Measurements from ENCODE around the gene ACSL6. TPM values are rescaled to one million over a fixed set of nuclear protein-coding genes. Genes with fewer than 3 reads are reported as not detected.

Gene ACSL6
- total and polyA plus RNA-seq, 2 donors (not counting 1 experiment from before 2014, with no cell fraction given): 0.03 to 0.62 TPM

GRCh38 chr5:131916481-131916880 is 95.0 kb downstream of the ACSL6 start:
- intact Hi-C loops (cut with micrococcal nuclease): no loop called here
- H3K79me2 ChIP-seq (ENCODE audit: control insufficient read depth, insufficient read depth, low read length): no peaks in the 10 kb centered on the region
- Mint-ChIP-seq H3K9me3 (ENCODE audit: insufficient read depth) (peaks cover 2% of the 10 kb centered on the region), H3K4me3 (no peak overlapping the region), H3K4me1 (no peaks in the 10 kb centered on the region), H3K27ac (no peak overlapping the region), H3K27me3 (peaks cover 12% of the 10 kb centered on the region)
- no peak overlapping the region for H2AFZ ChIP-seq (ENCODE audit: insufficient read depth, low read depth, low read length, poor library complexity, severe bottlenecking)
- H3K4me1 ChIP-seq (ENCODE audit: control insufficient read depth in 2 of 2, insufficient read depth in 2 of 2, low read length in 2 of 2): no peaks in the 10 kb centered on the region
- no peaks in the 10 kb centered on the region for H4K20me1 ChIP-seq (ENCODE audit: control insufficient read depth, insufficient read depth, low read length, poor library complexity, severe bottlenecking)
- no peak overlapping the region for H3K4me3 ChIP-seq (ENCODE audit: control extremely low read depth in 1 of 5, extremely low read depth in 1 of 5, insufficient read depth in 1 of 5, low read depth in 2 of 5, low read length in 4 of 5)
- no peak overlapping the region for H3K4me2 ChIP-seq (replicated peaks; ENCODE audit: low read depth, low read length, poor library complexity, severe bottlenecking)
- no peak for TF ChIP-seq EZH2 (IDR thresholded peaks at IDR 0.05; ENCODE audit: borderline replicate concordance, insufficient read depth, low read depth, low read length, poor library complexity, severe bottlenecking)
- TF ChIP-seq, protein P1, sequence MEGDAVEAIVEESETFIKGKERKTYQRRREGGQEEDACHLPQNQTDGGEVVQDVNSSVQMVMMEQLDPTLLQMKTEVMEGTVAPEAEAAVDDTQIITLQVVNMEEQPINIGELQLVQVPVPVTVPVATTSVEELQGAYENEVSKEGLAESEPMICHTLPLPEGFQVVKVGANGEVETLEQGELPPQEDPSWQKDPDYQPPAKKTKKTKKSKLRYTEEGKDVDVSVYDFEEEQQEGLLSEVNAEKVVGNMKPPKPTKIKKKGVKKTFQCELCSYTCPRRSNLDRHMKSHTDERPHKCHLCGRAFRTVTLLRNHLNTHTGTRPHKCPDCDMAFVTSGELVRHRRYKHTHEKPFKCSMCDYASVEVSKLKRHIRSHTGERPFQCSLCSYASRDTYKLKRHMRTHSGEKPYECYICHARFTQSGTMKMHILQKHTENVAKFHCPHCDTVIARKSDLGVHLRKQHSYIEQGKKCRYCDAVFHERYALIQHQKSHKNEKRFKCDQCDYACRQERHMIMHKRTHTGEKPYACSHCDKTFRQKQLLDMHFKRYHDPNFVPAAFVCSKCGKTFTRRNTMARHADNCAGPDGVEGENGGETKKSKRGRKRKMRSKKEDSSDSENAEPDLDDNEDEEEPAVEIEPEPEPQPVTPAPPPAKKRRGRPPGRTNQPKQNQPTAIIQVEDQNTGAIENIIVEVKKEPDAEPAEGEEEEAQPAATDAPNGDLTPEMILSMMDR (IDR thresholded peaks at IDR 0.05): no peak
- ChIA-PET CTCF (interaction anchor here (0.5 kb wide), 1 partner anchor 805 kb away, joined by 4 read pairs; no protein-coding TSS in a partner anchor), POLR2A (no interaction called here)
- H3K9ac ChIP-seq (ENCODE audit: low read length): no peak overlapping the region
- WGBS (ENCODE audit: insufficient coverage): 90% methylated on average over 1 of the region's 2 CpGs
- ATAC-seq (ENCODE audit: low read depth) (no peak), DNase-seq (no peak)
- H3K9me3 ChIP-seq (ENCODE audit: control extremely low read depth in 1 of 3, control insufficient read depth in 2 of 3, insufficient read depth in 1 of 3, low read length in 2 of 3): no peaks in the 10 kb centered on the region
- no peak overlapping the region for H3K27ac ChIP-seq (ENCODE audit: low read length in 2 of 2)
- H3K27me3 ChIP-seq (replicated peaks in 1 of 4; ENCODE audit: control extremely low read depth in 1 of 4, control insufficient read depth in 3 of 4, insufficient read depth in 4 of 4, low read length in 3 of 4): no peaks in the 10 kb centered on the region
- H3K36me3 ChIP-seq (replicated peaks in 1 of 2; ENCODE audit: control extremely low read depth in 1 of 2, control insufficient read depth in 1 of 2, extremely low read depth in 1 of 2, insufficient read depth in 2 of 2, low read length in 1 of 2): no peaks in the 10 kb centered on the region

DNA sequence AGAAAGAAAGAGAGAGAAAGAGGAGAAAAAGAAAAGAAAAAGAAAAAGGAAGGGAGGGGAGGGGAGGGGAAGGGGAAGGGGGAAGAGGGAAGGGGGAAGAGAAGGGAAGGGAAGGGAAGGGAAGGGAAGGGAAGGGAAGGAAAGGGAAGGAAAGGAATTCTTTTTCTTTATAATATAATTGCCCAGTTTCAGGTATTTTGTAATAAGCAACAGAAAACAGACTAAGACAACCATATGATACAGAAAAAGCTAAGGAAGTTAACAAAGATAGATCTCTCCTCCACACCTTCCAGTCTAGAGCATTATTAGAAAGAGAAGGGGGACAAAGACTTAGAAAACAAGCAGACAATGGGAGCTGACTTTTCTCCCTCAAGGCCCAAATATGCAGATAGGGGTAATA is 97.0 kb downstream of the ACSL6 start:
- Histone ChIP-seq H3K4me3 (ENCODE audit: control extremely low read depth in 1 of 5, extremely low read depth in 1 of 5, insufficient read depth in 1 of 5, low read depth in 2 of 5, low read length in 4 of 5) (no peak overlapping the region), H3K27me3 (replicated peaks in 1 of 4; ENCODE audit: control extremely low read depth in 1 of 4, control insufficient read depth in 3 of 4, insufficient read depth in 4 of 4, low read length in 3 of 4) (no peaks in the 10 kb centered on the region), H3K36me3 (replicated peaks in 1 of 2; ENCODE audit: control extremely low read depth in 1 of 2, control insufficient read depth in 1 of 2, extremely low read depth in 1 of 2, insufficient read depth in 2 of 2, low read length in 1 of 2) (no peaks in the 10 kb centered on the region), H4K20me1 (ENCODE audit: control insufficient read depth, insufficient read depth, low read length, poor library complexity, severe bottlenecking) (no peaks in the 10 kb centered on the region), H3K4me1 (ENCODE audit: control insufficient read depth in 2 of 2, insufficient read depth in 2 of 2, low read length in 2 of 2) (no peaks in the 10 kb centered on the region), H3K27ac (ENCODE audit: low read length in 2 of 2) (no peak overlapping the region), H3K4me2 (replicated peaks; ENCODE audit: low read depth, low read length, poor library complexity, severe bottlenecking) (no peak overlapping the region), H2AFZ (ENCODE audit: insufficient read depth, low read depth, low read length, poor library complexity, severe bottlenecking) (no peak overlapping the region), H3K79me2 (ENCODE audit: control insufficient read depth, insufficient read depth, low read length) (no peaks in the 10 kb centered on the region), H3K9ac (ENCODE audit: low read length) (no peak overlapping the region), H3K9me3 (ENCODE audit: control extremely low read depth in 1 of 3, control insufficient read depth in 2 of 3, insufficient read depth in 1 of 3, low read length in 2 of 3) (no peaks in the 10 kb centered on the region)
- DNase-seq (no peak), ATAC-seq (ENCODE audit: low read depth) (no peak)
- intact Hi-C loops (cut with micrococcal nuclease): no loop called here
- Mint-ChIP-seq H3K9me3 (ENCODE audit: insufficient read depth) (peaks cover 4% of the 10 kb centered on the region), H3K27ac (no peak overlapping the region), H3K4me3 (no peak overlapping the region), H3K4me1 (no peaks in the 10 kb centered on the region), H3K27me3 (peaks cover 20% of the 10 kb centered on the region)
- ChIA-PET POLR2A (no interaction called here), CTCF (no interaction called here)
- TF ChIP-seq, protein P1 (IDR thresholded peaks at IDR 0.05): no peak
